GM12864 (cell line): Measurements from ENCODE around the gene LBP.
"Not testable (repeated sequence)": the region's sequence is repeated elsewhere in the genome, so short reads cannot be mapped to it uniquely, and the experiment has no call there.

ENCODE experiments used
- DNase-seq: peaks from one replicate; pipeline ENCODE4 v3.0.0-alpha.2; 2011; ENCODE audit warnings: low read depth
- H3K4me3 ChIP-seq: 2 replicates; pipeline ENCODE4 v1.5.1; 2011; ENCODE audit warnings: mild to moderate bottlenecking, low read depth, low read length, control low read depth
- TF ChIP-seq, protein P1 (sequence below): IDR thresholded peaks from 2 replicates; pipeline ENCODE4 v1.5.1; 2011; ENCODE audit warnings: low read depth, mild to moderate bottlenecking, moderate library complexity, low read length, control low read depth, inconsistent platforms; ENCODE audit errors: missing control alignments

Gene LBP

DNA sequence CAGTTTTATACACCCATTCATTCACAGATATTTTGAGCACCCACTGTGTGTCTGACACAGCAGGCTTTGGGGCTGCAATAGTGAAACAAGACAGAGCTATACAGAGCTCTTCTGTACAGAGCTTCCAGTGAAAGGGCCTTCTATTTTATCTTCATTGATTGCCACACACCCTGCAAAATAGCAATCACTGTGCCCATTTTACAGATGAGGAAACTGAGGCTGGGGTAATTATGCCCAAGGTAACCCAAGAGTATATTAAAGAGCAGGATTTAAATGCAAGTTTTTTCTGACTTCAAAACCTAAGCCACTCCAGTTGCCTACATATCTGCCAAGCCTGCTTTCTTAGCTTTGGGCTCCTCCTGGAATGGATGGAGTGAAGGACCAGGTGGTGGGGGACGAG, 37.8 kb upstream of the LBP start:
- DNase-seq, result no peak
- no peak overlapping the region for H3K4me3 ChIP-seq
- TF ChIP-seq, protein P1, sequence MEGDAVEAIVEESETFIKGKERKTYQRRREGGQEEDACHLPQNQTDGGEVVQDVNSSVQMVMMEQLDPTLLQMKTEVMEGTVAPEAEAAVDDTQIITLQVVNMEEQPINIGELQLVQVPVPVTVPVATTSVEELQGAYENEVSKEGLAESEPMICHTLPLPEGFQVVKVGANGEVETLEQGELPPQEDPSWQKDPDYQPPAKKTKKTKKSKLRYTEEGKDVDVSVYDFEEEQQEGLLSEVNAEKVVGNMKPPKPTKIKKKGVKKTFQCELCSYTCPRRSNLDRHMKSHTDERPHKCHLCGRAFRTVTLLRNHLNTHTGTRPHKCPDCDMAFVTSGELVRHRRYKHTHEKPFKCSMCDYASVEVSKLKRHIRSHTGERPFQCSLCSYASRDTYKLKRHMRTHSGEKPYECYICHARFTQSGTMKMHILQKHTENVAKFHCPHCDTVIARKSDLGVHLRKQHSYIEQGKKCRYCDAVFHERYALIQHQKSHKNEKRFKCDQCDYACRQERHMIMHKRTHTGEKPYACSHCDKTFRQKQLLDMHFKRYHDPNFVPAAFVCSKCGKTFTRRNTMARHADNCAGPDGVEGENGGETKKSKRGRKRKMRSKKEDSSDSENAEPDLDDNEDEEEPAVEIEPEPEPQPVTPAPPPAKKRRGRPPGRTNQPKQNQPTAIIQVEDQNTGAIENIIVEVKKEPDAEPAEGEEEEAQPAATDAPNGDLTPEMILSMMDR, result no peak

DNA sequence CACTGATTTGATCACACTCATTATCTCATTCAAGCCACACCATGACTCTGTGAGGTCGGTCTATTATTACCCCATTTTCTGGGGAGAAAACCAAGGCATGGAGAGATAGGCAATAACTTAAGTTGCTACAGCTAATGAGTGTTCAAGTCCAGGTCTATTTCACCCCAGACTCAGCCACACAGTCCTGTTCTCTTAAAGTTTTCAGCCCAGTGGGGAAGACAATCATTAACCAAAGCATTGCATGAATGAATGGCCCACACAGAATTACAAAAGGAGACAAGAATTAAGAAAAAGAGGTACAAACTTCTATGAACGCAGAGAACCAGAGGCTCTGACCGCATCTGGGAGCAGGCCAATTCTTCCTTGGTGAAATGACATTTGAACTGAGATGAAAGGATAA, 35.2 kb upstream of the LBP start:
- DNase-seq, result no peak
- TF ChIP-seq, protein P1, result no peak

DNA sequence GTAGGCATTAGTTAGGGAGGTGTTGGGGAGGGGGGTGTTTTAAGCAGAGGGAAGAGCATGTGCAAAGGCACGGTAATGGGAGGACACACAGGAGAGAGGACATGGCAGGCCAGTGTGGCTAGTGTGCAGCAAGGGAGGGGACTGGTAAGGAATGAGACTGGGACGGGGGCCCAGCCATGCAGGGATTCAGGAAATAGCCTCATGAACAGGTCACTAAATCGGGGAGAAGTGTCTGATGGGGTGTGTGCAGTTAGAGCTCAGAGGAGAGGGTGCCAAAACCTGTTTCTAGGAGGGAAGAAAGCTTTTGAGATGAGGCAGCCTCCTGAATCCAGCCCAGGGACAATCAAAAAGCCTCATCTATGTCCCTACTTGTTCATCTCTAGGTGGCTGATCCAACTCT, 34.8 kb upstream of the LBP start:
- TF ChIP-seq, protein P1, result no peak
- no peak overlapping the region for H3K4me3 ChIP-seq
- no peak for DNase-seq

More for the DNA sequence above, 35.2 kb upstream of the LBP start:
- H3K4me3 ChIP-seq, result no peak overlapping the region

DNA sequence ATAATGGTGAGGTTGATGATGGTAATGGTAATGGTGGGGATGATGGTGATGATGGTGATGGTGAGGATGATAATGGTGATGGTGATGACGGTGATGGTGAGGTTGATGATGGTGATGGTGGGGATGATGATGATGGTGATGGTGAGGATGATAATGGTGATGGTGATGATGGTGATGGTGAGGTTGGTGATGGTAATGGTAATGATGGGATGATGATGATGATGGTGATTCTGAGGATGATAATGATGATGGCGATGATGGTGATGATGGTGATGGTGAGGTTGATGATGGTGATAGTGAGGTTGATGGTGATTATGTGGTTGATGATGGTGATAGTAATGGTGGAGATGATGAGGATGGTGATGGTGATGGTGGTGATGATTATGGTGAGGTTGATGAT, 32.6 kb upstream of the LBP start:
- no peak for DNase-seq
- no peak overlapping the region for H3K4me3 ChIP-seq
- TF ChIP-seq, protein P1, result no peak

DNA sequence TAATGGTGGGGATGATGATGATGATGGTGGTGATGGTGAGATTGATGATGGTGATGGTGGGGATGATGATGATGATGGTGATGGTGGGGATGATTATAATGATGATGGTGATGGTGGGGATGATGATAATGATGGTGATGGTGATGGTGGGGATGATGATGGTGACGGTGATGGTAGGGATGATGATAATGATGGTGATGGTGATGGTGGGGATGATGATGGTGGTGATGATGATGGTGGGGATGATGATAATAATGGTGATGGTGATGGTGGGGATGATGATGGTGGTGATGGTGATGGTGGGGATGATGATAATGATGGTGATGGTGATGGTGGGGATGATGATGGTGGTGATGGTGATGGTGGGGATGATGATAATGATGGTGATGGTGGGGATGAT, 31.9 kb upstream of the LBP start:
- DNase-seq, H3K4me3 ChIP-seq: not testable (repeated sequence)

DNA sequence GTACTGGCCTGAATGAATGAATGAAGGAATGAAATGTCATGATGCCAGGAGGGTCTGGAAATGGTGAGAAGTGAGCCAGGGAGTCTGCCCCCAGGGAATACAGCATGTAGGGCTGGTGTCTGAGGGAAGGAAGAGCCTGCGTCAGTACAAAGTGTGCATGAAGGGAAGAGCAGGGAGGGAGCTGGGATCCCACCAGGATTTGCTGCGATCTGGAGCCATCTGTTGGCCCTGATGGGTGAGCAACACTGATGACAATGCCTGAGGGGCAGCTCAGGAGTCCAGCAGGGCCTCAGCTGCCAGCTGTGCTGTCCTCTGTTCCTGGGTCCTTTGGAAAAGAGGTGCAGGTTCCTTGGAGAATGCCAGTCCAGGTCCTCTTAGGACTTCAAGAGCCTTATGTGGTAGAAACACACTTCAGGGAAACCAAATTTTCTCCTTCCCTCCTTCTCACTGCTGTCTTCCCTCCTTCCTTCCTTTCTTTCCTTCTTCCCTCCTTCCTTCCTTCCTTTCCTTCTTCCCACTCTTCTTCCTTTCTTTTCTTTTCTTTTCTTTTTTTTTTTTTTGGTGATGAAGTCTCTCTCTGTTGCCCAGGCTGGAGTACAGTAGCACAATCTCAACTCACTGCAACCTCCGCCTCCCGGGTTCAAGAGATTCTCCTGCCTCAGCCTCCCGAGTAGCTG, 30.9 kb upstream of the LBP start:
- no peak for DNase-seq
- TF ChIP-seq, protein P1, result no peak
- no peak overlapping the region for H3K4me3 ChIP-seq

DNA sequence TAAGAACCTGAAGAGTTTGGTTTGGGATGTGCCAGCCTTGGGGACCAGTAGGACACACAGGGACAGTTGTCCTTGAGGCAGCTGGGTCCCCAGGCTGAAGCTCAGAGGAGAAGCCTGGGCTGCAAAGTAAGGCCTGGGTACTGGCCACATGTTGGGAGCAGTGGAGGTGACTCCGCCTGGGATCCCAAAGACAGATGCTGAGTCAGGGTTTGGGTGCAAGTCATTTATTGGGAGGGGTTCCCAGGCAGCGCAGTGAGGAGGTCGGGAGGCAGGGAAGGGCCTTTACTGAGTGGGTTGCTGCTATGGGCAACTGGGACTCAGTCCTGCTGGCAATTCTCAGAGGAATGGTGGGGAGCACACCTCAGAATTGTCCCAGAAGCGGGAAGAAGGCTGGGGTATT, 29.9 kb upstream of the LBP start:
- no peak for DNase-seq
- H3K4me3 ChIP-seq, result no peak overlapping the region
- TF ChIP-seq, protein P1, result no peak
